ENCODE measurements around the gene PTCH1. TPM values are rescaled to one million over a fixed set of nuclear protein-coding genes. Genes with fewer than 3 reads are reported as not detected.

Gene PTCH1
- total RNA-seq, 2 donors from 2014 or later: 26.0 to 32.9 TPM

GRCh38 chr9:95419444-95419843 lies 97.3 kb downstream of the PTCH1 start:
- Mint-ChIP-seq H3K9me3 (peaks cover 38% of the 10 kb centered on the region), H3K27ac (no peak overlapping the region), H3K27me3 (ENCODE audit: insufficient read depth) (no peaks in the 10 kb centered on the region), H3K36me3 (ENCODE audit: low read depth) (peaks cover 41% of the 10 kb centered on the region), H3K4me3 (no peak overlapping the region), H3K4me1 (no peaks in the 10 kb centered on the region)
- no peak for DNase-seq
- Histone ChIP-seq H3K27me3 (ENCODE audit: control insufficient read depth, insufficient read depth, low read length, poor library complexity, severe bottlenecking) (no peaks in the 10 kb centered on the region), H3K9ac (ENCODE audit: extremely low read depth, low read length, poor library complexity, severe bottlenecking) (no peak overlapping the region), H3K27ac (ENCODE audit: low read depth, low read length) (no peak overlapping the region), H3K4me3 (ENCODE audit: low read length) (no peak overlapping the region), H3K9me3 (ENCODE audit: control insufficient read depth, low read length) (peaks cover 35% of the 10 kb centered on the region), H3K36me3 (ENCODE audit: control insufficient read depth, insufficient read depth, low read length) (peaks cover 19% of the 10 kb centered on the region), H3K4me1 (ENCODE audit: control insufficient read depth, insufficient read depth, low read length) (no peaks in the 10 kb centered on the region)
- TF ChIP-seq, protein P1, sequence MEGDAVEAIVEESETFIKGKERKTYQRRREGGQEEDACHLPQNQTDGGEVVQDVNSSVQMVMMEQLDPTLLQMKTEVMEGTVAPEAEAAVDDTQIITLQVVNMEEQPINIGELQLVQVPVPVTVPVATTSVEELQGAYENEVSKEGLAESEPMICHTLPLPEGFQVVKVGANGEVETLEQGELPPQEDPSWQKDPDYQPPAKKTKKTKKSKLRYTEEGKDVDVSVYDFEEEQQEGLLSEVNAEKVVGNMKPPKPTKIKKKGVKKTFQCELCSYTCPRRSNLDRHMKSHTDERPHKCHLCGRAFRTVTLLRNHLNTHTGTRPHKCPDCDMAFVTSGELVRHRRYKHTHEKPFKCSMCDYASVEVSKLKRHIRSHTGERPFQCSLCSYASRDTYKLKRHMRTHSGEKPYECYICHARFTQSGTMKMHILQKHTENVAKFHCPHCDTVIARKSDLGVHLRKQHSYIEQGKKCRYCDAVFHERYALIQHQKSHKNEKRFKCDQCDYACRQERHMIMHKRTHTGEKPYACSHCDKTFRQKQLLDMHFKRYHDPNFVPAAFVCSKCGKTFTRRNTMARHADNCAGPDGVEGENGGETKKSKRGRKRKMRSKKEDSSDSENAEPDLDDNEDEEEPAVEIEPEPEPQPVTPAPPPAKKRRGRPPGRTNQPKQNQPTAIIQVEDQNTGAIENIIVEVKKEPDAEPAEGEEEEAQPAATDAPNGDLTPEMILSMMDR (conservative IDR thresholded peaks at IDR 0.05): no peak

DNA sequence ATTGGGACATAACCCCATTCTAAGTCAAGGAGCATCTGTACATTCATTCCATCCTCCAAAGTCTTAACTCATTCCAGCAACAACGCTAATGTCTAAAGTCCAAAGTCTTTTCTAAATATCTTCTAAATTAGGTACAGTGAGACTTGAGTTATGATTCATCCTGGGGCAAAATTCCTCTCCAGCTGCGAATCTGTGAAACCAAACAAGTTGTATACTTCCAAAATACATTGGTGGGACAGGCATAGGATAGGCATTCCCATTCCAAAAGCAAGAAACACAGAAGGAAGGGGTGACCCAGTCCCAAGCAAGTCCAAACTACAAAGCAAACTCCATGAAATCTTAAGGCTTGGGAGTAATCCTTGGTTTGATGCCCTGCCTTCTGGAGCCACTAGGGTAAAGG lies 101.6 kb downstream of the PTCH1 start:
- no peak for DNase-seq
- Histone ChIP-seq H3K9me3 (ENCODE audit: control insufficient read depth, low read length) (no peaks in the 10 kb centered on the region), H3K27ac (ENCODE audit: low read depth, low read length) (no peak overlapping the region), H3K4me1 (ENCODE audit: control insufficient read depth, insufficient read depth, low read length) (no peaks in the 10 kb centered on the region), H3K4me3 (ENCODE audit: low read length) (no peak overlapping the region), H3K27me3 (ENCODE audit: control insufficient read depth, insufficient read depth, low read length, poor library complexity, severe bottlenecking) (no peaks in the 10 kb centered on the region), H3K36me3 (ENCODE audit: control insufficient read depth, insufficient read depth, low read length) (no peaks in the 10 kb centered on the region), H3K9ac (ENCODE audit: extremely low read depth, low read length, poor library complexity, severe bottlenecking) (no peak overlapping the region)
- TF ChIP-seq, protein P1 (conservative IDR thresholded peaks at IDR 0.05): peak; percentile 27
- Mint-ChIP-seq H3K36me3 (ENCODE audit: low read depth) (peaks cover 10% of the 10 kb centered on the region), H3K27ac (no peak overlapping the region), H3K9me3 (peaks cover 3% of the 10 kb centered on the region), H3K27me3 (ENCODE audit: insufficient read depth) (no peaks in the 10 kb centered on the region), H3K4me3 (no peak overlapping the region), H3K4me1 (peaks cover 6% of the 10 kb centered on the region)
- 83 to 95% methylated on average over 1 to 2 of the region's 2 CpGs for WGBS, 2 experiments (ENCODE audit: insufficient coverage in 1 of 2, insufficient read length in 1 of 2)

GRCh38 chr9:95413793-95414192 lies 103.0 kb downstream of the PTCH1 start:
- Histone ChIP-seq H3K4me1 (ENCODE audit: control insufficient read depth, insufficient read depth, low read length) (no peaks in the 10 kb centered on the region), H3K9me3 (ENCODE audit: control insufficient read depth, low read length) (no peaks in the 10 kb centered on the region), H3K27me3 (ENCODE audit: control insufficient read depth, insufficient read depth, low read length, poor library complexity, severe bottlenecking) (no peaks in the 10 kb centered on the region), H3K27ac (ENCODE audit: low read depth, low read length) (no peak overlapping the region), H3K4me3 (ENCODE audit: low read length) (no peak overlapping the region), H3K9ac (ENCODE audit: extremely low read depth, low read length, poor library complexity, severe bottlenecking) (no peak overlapping the region), H3K36me3 (ENCODE audit: control insufficient read depth, insufficient read depth, low read length) (no peaks in the 10 kb centered on the region)
- TF ChIP-seq, protein P1 (conservative IDR thresholded peaks at IDR 0.05): no peak
- no peaks in the 10 kb centered on the region for H3K27me3 Mint-ChIP-seq (ENCODE audit: insufficient read depth)
- peaks cover 6% of the 10 kb centered on the region for H3K4me1 Mint-ChIP-seq
- peaks cover 5% of the 10 kb centered on the region for H3K36me3 Mint-ChIP-seq (ENCODE audit: low read depth)
- no peak overlapping the region for H3K27ac Mint-ChIP-seq
- no peak for DNase-seq
- H3K9me3 Mint-ChIP-seq: peaks cover 3% of the 10 kb centered on the region
- no peak overlapping the region for H3K4me3 Mint-ChIP-seq
- WGBS, 2 experiments (ENCODE audit: insufficient coverage in 1 of 2, insufficient read length in 1 of 2): 87 to 100% methylated on average over 1 to 2 of the region's 2 CpGs

Measured in endodermal cell (in vitro differentiated cells).